ENCODE results near the gene ACSL3.

ACSL3 gene

GRCh38 chr2:222931659-222932058, 70.8 kb downstream of the ACSL3 start:
- no peak overlapping the region for H3K9ac ChIP-seq (ENCODE audit: low read depth, low read length, poor library complexity, severe bottlenecking)
- no peaks in the 10 kb centered on the region for H3F3A ChIP-seq (ENCODE audit: low read depth)
- peaks cover 68% of the 10 kb centered on the region for H3K36me3 ChIP-seq (ENCODE audit: insufficient read depth, low read length)
- no peak overlapping the region for H3K4me3 ChIP-seq (ENCODE audit: low read length, poor library complexity, severe bottlenecking)
- no peaks in the 10 kb centered on the region for H4K20me1 ChIP-seq (ENCODE audit: insufficient read depth, low read length, poor library complexity, severe bottlenecking)
- H3K27me3 ChIP-seq (ENCODE audit: insufficient read depth, low read length, poor library complexity, severe bottlenecking), result no peaks in the 10 kb centered on the region
- no peaks in the 10 kb centered on the region for H3K4me1 ChIP-seq (ENCODE audit: insufficient read depth, low read length, poor library complexity, severe bottlenecking)
- no peak overlapping the region for H3K4me2 ChIP-seq (ENCODE audit: low read depth, low read length, poor library complexity, severe bottlenecking)
- no peaks in the 10 kb centered on the region for H3K9me3 ChIP-seq (ENCODE audit: insufficient read depth, low read depth, low read length)
- no peaks in the 10 kb centered on the region for H3K9me2 ChIP-seq (replicated peaks; ENCODE audit: low read depth, low read length)
- TF ChIP-seq EZH2phosphoT487 (IDR thresholded peaks at IDR 0.05; ENCODE audit: borderline replicate concordance), result no peak
- H2AFZ ChIP-seq (ENCODE audit: low read length), result no peak overlapping the region
- no peaks in the 10 kb centered on the region for H3K79me2 ChIP-seq (ENCODE audit: insufficient read depth, low read length)

DNA sequence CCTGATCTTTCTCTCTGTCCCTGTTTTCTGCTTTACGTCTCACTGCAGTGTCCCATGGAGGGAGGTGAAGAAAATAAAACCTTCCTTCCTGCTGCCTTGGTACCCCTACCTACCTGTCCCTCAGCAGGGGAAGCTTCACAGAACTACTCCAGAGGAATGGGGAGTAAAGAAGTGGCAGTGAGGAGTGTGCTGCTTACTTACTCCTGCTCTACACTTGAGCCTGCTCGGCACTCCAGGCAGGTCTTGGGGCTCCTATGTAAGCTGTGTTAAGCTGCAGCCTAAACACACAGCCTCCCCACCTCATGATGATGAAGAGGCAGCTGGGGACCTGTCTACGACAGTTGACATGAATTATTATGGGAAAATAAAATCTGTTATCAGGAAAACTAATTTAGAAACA, 72.6 kb downstream of the ACSL3 start:
- H3K27me3 ChIP-seq (ENCODE audit: insufficient read depth, low read length, poor library complexity, severe bottlenecking), result no peaks in the 10 kb centered on the region
- peaks cover 75% of the 10 kb centered on the region for H3K36me3 ChIP-seq (ENCODE audit: insufficient read depth, low read length)
- no peaks in the 10 kb centered on the region; the same call in 1 of the 2 replicates for H3K9me3 ChIP-seq (ENCODE audit: insufficient read depth, low read depth, low read length)
- H3K4me1 ChIP-seq (ENCODE audit: insufficient read depth, low read length, poor library complexity, severe bottlenecking), result no peaks in the 10 kb centered on the region
- no peak overlapping the region for H3K4me3 ChIP-seq (ENCODE audit: low read length, poor library complexity, severe bottlenecking)
- no peaks in the 10 kb centered on the region for H4K20me1 ChIP-seq (ENCODE audit: insufficient read depth, low read length, poor library complexity, severe bottlenecking)
- TF ChIP-seq EZH2phosphoT487 (IDR thresholded peaks at IDR 0.05; ENCODE audit: borderline replicate concordance), result no peak
- TF ChIP-seq CTCF (conservative IDR thresholded peaks at IDR 0.05; ENCODE audit: low read length), result no peak
- H3K9ac ChIP-seq (ENCODE audit: low read depth, low read length, poor library complexity, severe bottlenecking), result no peak overlapping the region
- no peaks in the 10 kb centered on the region for H3F3A ChIP-seq (ENCODE audit: low read depth)
- no peaks in the 10 kb centered on the region for H3K9me2 ChIP-seq (replicated peaks; ENCODE audit: low read depth, low read length)
- no peak overlapping the region for H2AFZ ChIP-seq (ENCODE audit: low read length)
- no peak overlapping the region for H3K4me2 ChIP-seq (ENCODE audit: low read depth, low read length, poor library complexity, severe bottlenecking)
- H3K79me2 ChIP-seq (ENCODE audit: insufficient read depth, low read length), result no peaks in the 10 kb centered on the region

- H4K20me1 ChIP-seq (ENCODE audit: insufficient read depth, low read length, poor library complexity, severe bottlenecking), result peaks cover 5% of the 10 kb centered on the region
- no peaks in the 10 kb centered on the region for H3F3A ChIP-seq (ENCODE audit: low read depth)
- H3K9ac ChIP-seq (ENCODE audit: low read depth, low read length, poor library complexity, severe bottlenecking), result no peak overlapping the region
- no peaks in the 10 kb centered on the region for H3K9me2 ChIP-seq (replicated peaks; ENCODE audit: low read depth, low read length)
- H3K4me1 ChIP-seq (ENCODE audit: insufficient read depth, low read length, poor library complexity, severe bottlenecking), result no peaks in the 10 kb centered on the region
- H3K4me3 ChIP-seq (ENCODE audit: low read length, poor library complexity, severe bottlenecking), result no peak overlapping the region
- H2AFZ ChIP-seq (ENCODE audit: low read length), result no peak overlapping the region
- H3K4me2 ChIP-seq (ENCODE audit: low read depth, low read length, poor library complexity, severe bottlenecking), result no peak overlapping the region
- TF ChIP-seq EZH2phosphoT487 (IDR thresholded peaks at IDR 0.05; ENCODE audit: borderline replicate concordance) (no peak), CTCF (conservative IDR thresholded peaks at IDR 0.05; ENCODE audit: low read length) (no peak)
- H3K27me3 ChIP-seq (ENCODE audit: insufficient read depth, low read length, poor library complexity, severe bottlenecking), result no peaks in the 10 kb centered on the region
- peaks cover 77% of the 10 kb centered on the region for H3K36me3 ChIP-seq (ENCODE audit: insufficient read depth, low read length)
- no peaks in the 10 kb centered on the region for H3K79me2 ChIP-seq (ENCODE audit: insufficient read depth, low read length)
- H3K9me3 ChIP-seq (ENCODE audit: insufficient read depth, low read depth, low read length), result no peaks in the 10 kb centered on the region; the same call in 1 of the 2 replicates
Measured at GRCh38 chr2:222935688-222936298, 75.0 kb downstream of the ACSL3 start.

- no peaks in the 10 kb centered on the region for H3F3A ChIP-seq (ENCODE audit: low read depth)
- peaks cover 73% of the 10 kb centered on the region for H3K36me3 ChIP-seq (ENCODE audit: insufficient read depth, low read length)
Measured at GRCh38 chr2:222936705-222937104, 75.9 kb downstream of the ACSL3 start.

More at GRCh38 chr2:222936705-222937104, 75.9 kb downstream of the ACSL3 start:
- Histone ChIP-seq H2AFZ (ENCODE audit: low read length) (no peak overlapping the region), H3K9me2 (replicated peaks; ENCODE audit: low read depth, low read length) (no peaks in the 10 kb centered on the region), H3K9me3 (ENCODE audit: insufficient read depth, low read depth, low read length) (no peaks in the 10 kb centered on the region; the same call in 1 of the 2 replicates), H3K79me2 (ENCODE audit: insufficient read depth, low read length) (no peaks in the 10 kb centered on the region), H3K4me3 (ENCODE audit: low read length, poor library complexity, severe bottlenecking) (no peak overlapping the region), H3K4me2 (ENCODE audit: low read depth, low read length, poor library complexity, severe bottlenecking) (no peak overlapping the region), H3K27me3 (ENCODE audit: insufficient read depth, low read length, poor library complexity, severe bottlenecking) (no peaks in the 10 kb centered on the region), H4K20me1 (ENCODE audit: insufficient read depth, low read length, poor library complexity, severe bottlenecking) (peaks cover 5% of the 10 kb centered on the region), H3K9ac (ENCODE audit: low read depth, low read length, poor library complexity, severe bottlenecking) (no peak overlapping the region), H3K4me1 (ENCODE audit: insufficient read depth, low read length, poor library complexity, severe bottlenecking) (no peaks in the 10 kb centered on the region)
- TF ChIP-seq EZH2phosphoT487 (IDR thresholded peaks at IDR 0.05; ENCODE audit: borderline replicate concordance) (no peak), CTCF (conservative IDR thresholded peaks at IDR 0.05; ENCODE audit: low read length) (no peak)

Data from Loucy (cell line).